ENCODE data around the gene CYP2S1. TPM values are rescaled to one million over a fixed set of nuclear protein-coding genes. Genes with fewer than 3 reads are reported as not detected.
"Not testable (repeated sequence)": the region's sequence is repeated elsewhere in the genome, so short reads cannot be mapped to it uniquely, and the experiment has no call there.

Gene CYP2S1
- total RNA-seq, 4 donors from 2014 or later, result 0.31 to 0.64 TPM; not detected in 2

- DNase-seq, result no peak
- no peak overlapping the region for H3K4me3 ChIP-seq
- no peaks in the 10 kb centered on the region for H3K9me3 ChIP-seq
- H3K4me1 ChIP-seq, result no peaks in the 10 kb centered on the region
- no peak overlapping the region for H3K27ac ChIP-seq
- ATAC-seq, result no peak
- intact Hi-C loops (cut with DNase I; ENCODE audit: low total_unique reads), result no loop called here
- TF ChIP-seq POLR2A (IDR thresholded peaks at IDR 0.05), result no peak
- TF ChIP-seq, protein P1, sequence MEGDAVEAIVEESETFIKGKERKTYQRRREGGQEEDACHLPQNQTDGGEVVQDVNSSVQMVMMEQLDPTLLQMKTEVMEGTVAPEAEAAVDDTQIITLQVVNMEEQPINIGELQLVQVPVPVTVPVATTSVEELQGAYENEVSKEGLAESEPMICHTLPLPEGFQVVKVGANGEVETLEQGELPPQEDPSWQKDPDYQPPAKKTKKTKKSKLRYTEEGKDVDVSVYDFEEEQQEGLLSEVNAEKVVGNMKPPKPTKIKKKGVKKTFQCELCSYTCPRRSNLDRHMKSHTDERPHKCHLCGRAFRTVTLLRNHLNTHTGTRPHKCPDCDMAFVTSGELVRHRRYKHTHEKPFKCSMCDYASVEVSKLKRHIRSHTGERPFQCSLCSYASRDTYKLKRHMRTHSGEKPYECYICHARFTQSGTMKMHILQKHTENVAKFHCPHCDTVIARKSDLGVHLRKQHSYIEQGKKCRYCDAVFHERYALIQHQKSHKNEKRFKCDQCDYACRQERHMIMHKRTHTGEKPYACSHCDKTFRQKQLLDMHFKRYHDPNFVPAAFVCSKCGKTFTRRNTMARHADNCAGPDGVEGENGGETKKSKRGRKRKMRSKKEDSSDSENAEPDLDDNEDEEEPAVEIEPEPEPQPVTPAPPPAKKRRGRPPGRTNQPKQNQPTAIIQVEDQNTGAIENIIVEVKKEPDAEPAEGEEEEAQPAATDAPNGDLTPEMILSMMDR (IDR thresholded peaks at IDR 0.05 in 4 of 5, conservative IDR thresholded peaks at IDR 0.05 in 1 of 5), result no peak
- H3K36me3 ChIP-seq, result no peaks in the 10 kb centered on the region
- peaks cover 0 to 5% (median 1%) of the 10 kb centered on the region in 3 donors for H3K27me3 ChIP-seq
- in situ Hi-C loops (cut with MboI; ENCODE audit: low sequenced_read_pairs in 4 of 4), result no loop called here
Observed at GRCh38 chr19:41172297-41173164, 20.5 kb upstream of the CYP2S1 start.

DNA sequence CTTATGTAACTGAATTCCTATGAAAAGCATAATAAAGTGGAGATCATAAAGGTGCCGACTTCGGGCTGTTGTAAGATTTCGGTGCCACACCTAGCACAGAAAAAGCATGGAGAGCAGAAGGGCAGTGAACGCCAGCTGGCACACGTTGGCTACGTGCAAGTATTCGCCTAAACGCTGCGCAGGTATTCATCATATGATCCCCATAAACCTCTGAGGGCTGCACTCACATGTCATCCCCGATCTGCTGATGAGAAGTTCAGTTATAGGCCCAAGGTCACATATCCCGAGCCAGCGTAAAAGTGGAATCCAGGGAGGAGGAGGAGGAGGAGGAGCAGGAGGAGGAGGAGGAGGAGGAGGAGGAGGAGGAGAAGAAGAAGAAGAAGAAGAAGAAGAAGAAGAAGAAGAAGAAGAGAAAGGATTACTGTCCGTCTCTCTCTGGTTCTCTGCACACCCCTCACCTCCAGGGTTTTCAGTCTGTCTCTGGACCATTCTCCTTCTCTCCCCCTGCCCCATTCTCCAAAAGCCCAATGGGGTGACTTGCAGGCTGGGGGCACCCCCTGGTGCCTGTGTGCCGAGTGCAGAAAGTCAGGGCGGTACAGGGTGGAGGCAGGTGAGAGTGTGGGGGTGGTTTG lies 18.6 kb upstream of the CYP2S1 start:
- ATAC-seq, result no peak
- Histone ChIP-seq H3K27me3 (peaks cover 0 to 5% (median 0%) of the 10 kb centered on the region in 3 donors), H3K9me3 (no peaks in the 10 kb centered on the region), H3K4me1 (no peaks in the 10 kb centered on the region), H3K27ac (no peak overlapping the region), H3K36me3 (no peaks in the 10 kb centered on the region), H3K4me3 (no peak overlapping the region)
- intact Hi-C loops (cut with DNase I; ENCODE audit: low total_unique reads) (no loop called here), in situ Hi-C loops (cut with MboI; ENCODE audit: low sequenced_read_pairs in 4 of 4) (no loop called here)
- TF ChIP-seq POLR2A (IDR thresholded peaks at IDR 0.05), result no peak
- TF ChIP-seq, protein P1 (IDR thresholded peaks at IDR 0.05 in 4 of 5, conservative IDR thresholded peaks at IDR 0.05 in 1 of 5), result no peak
- no peak for DNase-seq

- Histone ChIP-seq H3K27ac (no peak overlapping the region), H3K4me1 (no peaks in the 10 kb centered on the region), H3K27me3 (peaks cover 0 to under 1% (median 0%) of the 10 kb centered on the region in 3 donors), H3K4me3 (no peak overlapping the region), H3K36me3 (no peaks in the 10 kb centered on the region), H3K9me3 (no peaks in the 10 kb centered on the region)
- intact Hi-C loops (cut with DNase I; ENCODE audit: low total_unique reads), result no loop called here
- in situ Hi-C loops (cut with MboI; ENCODE audit: low sequenced_read_pairs in 4 of 4), result no loop called here
- no peak for ATAC-seq
- no peak for TF ChIP-seq POLR2A (IDR thresholded peaks at IDR 0.05)
- TF ChIP-seq, protein P1 (IDR thresholded peaks at IDR 0.05 in 4 of 5, conservative IDR thresholded peaks at IDR 0.05 in 1 of 5), result no peak
- peak; percentile 25 to 38 for DNase-seq
Observed at GRCh38 chr19:41175801-41176777, 16.9 kb upstream of the CYP2S1 start.

DNA sequence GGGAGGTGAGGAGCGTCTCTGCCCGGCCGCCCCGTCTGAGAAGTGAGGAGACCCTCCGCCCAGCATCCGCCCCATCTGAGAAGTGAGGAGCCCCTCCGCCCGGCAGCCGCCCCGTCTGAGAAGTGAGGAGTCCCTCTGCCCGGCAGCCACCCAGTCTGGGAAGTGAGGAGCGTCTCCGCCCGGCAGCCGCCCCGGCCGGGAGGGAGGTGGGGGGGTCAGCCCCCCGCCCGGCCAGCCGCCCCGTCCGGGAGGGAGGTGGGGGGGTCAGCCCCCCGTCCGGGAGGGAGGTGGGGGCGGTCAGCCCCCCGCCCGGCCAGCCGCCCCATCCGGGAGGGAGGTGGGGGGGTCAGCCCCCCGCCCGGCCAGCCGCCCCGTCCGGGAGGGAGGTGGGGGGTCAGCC lies 12.8 kb upstream of the CYP2S1 start:
- H3K9me3 ChIP-seq; H3K27ac ChIP-seq; H3K4me3 ChIP-seq; H3K36me3 ChIP-seq; intact Hi-C loops (cut with DNase I; ENCODE audit: low total_unique reads); ATAC-seq; H3K4me1 ChIP-seq; H3K27me3 ChIP-seq; DNase-seq; in situ Hi-C loops (cut with MboI; ENCODE audit: low sequenced_read_pairs in 4 of 4): not testable (repeated sequence)
